Tibial nerve (tissue), 4 donors: ENCODE measurements around the gene SYPL1.

Experiments used
- CTCF ChIP-seq, 5 experiments: fragments of 200-600 bp in 3 of 5; fragments of 450-650 bp in 2 of 5; sonication (generic) in 3 of 5; IDR thresholded peaks; one replicate each; pipeline ENCODE4 v1.5.1; 2016 to 2019; ENCODE audit warnings: antibody characterized with exemption in 5 of 5, mild to moderate bottlenecking in 3 of 5, moderate library complexity in 2 of 5
- EP300 ChIP-seq, 2 donors: sonication (generic); formaldehyde crosslinking; IDR thresholded peaks; one replicate each; pipeline ENCODE4 v1.6.1; 2017; ENCODE audit warnings: antibody characterized with exemption in 2 of 2, mild to moderate bottlenecking in 1 of 2

GRCh38 chr7:106129291-106129690 is 17.2 kb upstream of the SYPL1 start:
- TF ChIP-seq EP300 (IDR thresholded peaks at IDR 0.05) (no peak), CTCF (IDR thresholded peaks at IDR 0.05) (no peak)
